Stimulated activated CD4-positive, alpha-beta T cell treated with anti-CD3 and anti-CD28 coated beads, Interleukin-1b, Interleukin-23, amount 100 ng/mL, for 1 hour (primary cell): ENCODE measurements around the gene DGKB.

Experiments used
- DNase-seq, 2 donors: peaks; one replicate each; pipeline ENCODE4 v3.0.0-alpha.2; 2020; ENCODE audit warnings: low read depth in 2 of 2

The DGKB gene

DNA sequence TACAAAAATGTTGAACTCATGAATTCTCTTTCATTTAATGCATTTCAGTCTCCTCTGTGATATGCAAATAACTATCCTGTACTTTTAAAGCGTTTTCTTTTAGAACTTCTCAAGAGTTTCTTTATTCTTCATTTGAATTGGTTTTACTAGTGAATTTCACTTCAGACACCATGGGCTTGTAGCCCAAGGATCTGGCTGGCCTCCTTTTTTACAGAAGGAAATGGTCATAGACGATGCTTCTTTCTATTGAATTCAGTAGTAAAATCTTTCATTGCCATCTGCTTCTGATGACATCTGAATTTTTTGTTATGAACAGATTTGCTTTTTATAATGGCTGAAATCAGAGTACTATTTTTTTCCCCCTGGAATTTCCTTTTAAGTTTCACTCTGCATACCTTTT, 777.8 kb downstream of the DGKB start:
- DNase-seq, result no peak

DNA sequence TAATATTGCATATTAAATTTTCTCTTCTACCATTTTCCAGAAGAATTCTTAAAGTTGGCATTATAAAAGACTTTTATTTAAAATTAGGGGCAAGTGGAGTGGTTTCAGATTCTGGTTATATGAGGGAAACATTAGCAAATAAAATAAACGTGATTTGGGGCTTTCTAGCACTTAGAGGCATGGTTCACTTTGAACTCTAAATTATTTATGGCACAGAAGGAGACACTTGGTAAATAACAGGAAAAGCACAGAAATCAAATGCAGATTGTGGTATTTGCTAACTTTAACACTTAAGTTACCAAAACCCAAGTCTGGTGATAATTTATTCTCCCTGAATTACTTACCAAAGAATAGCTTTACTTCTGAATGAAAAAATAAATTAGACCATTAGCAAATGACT, 778.6 kb downstream of the DGKB start:
- DNase-seq, result no peak

DNA sequence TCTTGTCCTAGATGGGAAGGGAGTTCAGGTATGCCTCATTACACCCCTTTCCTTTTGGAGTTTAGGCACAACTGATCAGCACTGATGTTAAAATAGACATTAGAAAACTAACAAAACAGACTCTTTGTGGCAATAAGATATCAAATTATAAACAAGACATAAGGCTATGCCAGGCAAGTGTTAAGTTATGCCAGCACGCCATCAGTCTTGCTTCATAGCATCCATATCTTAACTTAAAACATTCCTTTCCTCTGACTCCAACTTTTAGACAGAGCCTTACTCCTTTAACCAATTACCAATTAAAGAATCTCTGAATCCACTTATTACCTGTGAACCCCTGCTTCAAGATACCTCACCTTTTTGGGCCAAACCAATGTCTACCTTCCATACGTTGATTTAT, 786.9 kb downstream of the DGKB start:
- no peak for DNase-seq

DNA sequence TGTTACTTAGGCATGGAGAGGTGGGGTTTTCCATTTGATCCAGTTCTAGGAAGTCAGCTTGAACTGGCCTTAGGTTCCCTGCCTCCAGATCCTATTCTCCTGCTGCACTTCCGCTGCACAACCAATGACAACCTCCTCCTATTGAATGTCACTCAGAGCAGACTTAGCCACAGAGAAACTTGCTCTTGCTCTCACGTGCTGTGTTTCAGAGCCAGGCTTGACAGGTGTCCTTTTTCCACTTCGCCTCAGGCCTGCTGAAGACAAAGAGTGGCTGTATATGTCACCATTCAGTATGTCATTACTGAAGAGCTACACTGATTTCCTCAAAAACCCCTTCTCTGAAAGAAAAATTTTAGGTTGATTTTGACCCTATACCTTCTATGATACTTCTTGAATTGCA, 797.7 kb downstream of the DGKB start:
- no peak for DNase-seq

DNA sequence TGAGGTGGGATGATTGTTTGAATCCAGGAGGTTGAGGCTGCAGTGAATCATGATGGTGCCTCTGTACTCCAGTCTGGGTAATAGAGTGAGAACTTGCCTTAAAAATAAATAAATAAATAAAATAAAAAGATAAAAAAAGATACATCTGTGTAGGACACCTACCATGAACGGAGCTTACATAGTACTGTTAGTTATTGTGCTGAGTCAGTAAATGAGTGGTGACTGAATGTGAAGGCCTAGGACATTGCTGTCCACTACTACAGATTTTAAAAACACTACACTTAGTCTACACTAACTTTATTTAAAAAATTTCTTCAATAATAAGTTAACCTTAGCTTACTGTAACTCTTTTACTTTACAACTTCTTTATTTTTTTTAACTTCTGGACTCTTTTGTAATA, 806.4 kb downstream of the DGKB start:
- DNase-seq, result no peak

DNA sequence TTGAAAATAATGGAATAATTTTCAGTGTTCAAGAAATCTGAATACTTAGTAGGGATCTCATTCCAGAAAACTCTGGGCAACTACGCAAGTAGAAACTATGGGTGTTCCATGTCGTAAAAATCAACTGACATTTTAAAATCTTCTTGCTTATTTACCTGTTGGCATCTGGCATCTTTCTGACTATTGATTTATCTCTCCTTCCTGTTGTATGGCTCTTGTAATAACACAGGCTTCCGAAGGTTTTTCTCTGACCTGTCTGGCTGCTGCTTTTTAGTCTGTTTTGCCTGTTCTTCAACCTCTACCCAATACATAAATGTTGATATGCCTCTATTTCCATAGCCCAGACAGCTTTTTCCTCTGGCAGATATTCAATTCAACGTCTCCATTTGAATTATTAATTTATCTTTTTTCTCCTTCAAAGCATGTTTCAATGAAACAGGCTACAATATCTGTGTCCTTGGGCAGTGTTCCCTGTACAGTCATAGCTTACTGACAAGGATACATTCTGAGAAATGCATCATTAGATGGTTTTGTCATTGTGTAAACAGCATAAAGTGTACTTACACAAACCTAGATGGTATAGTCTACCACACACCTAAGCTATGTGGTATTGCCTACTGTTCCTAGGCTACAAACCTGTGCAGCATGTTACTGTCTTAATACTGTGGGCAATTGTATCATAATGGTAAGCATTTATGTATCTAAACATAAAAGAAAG, 807.2 kb downstream of the DGKB start:
- no peak for DNase-seq
